GM21390 (cell line): ENCODE results near the gene LCN6.

ENCODE experiments used
- ATAC-seq: cut with Tn5 transposase; IDR thresholded peaks from one replicate; pipeline ENCODE4 v1.9.1; 2021; ENCODE audit not compliant: unreplicated experiment

The LCN6 gene

DNA sequence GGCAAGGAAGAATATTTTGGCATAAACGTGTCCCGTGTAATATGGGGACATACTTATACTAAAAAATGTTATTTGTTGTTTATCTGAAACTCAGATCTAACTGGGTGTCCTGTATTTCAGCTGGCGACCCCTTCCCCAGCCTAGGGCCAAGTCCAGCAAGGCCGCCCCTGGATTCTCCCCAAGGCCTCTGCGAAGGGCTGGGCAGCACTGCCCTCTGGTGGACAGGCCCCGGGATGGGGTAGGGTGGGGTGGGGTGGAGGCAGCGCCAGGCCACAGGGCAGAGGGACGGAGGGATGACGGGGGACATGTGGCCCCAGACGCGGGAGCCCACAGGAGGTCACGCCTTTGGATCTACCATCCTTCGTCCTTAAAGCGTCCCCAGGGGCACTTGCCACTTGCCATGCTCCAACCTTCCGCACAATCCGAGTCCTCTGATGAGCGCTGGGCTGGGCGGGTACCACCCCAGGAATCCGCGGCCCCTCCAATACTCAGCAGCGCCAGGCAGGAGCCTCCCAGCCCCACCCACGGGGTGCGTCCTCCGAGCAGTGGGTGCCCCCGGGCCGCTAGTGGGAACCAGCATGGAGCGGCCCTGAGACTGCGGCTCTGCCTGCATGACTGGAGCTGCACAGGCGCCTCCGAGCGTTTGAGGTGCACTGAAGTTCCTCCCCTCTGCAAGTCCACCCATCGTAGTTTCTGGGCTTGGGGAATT, 54.0 kb downstream of the LCN6 start:
- no peak for ATAC-seq
